NCI-H2081 (cell line): ENCODE results near the gene NTNG1.

Experiments
- DNase-seq, 2 experiments: peaks; one replicate each; lab custom pipeline; 2025; lab: John Stamatoyannopoulos, UW

Gene NTNG1

GRCh38 chr1:107262467-107263286, 121.8 kb downstream of the NTNG1 start:
- DNase-seq = no peak

- DNase-seq = no peak
These were observed 122.6 kb downstream of the NTNG1 start for GRCh38 chr1:107263291-107263915.

DNA sequence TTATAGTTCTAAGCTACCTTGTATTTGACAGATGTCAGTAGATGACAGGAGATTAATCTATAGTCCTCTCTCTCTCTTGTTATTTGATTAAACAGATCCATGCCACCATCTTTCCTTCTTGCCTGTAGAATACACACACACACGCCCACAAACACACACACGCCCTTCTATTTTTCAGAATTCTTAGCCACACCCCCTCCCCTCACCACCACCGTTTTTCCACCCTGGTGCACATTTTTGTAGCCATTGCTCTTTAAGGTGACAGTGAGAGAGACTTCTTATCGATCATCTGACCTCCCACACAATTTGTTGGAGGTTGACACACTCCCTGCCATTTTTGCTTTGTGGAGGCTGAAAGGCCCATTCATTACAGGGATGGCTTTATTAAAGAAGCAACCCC, 123.2 kb downstream of the NTNG1 start:
- DNase-seq = no peak

GRCh38 chr1:107264561-107264960, 123.7 kb downstream of the NTNG1 start:
- no peak for DNase-seq

DNA sequence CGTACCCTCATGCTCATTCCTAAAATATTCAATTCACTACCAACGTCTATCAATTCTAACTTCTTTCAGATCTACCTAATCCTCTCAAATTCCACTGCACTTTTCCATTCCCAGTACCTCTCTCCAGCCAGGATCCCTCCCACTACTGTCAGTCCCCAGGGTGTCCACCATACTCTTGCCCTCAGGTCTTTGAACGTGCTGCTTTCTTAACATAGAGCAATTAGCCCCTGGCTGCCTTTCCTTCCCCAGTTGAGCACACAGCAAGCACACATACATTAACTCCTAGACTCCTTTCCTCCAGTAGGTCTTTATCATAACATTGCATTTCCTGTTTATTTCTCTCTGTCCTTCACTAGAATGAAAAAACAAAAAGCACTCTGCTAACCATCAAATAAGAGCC, 126.7 kb downstream of the NTNG1 start:
- no peak for DNase-seq

DNA sequence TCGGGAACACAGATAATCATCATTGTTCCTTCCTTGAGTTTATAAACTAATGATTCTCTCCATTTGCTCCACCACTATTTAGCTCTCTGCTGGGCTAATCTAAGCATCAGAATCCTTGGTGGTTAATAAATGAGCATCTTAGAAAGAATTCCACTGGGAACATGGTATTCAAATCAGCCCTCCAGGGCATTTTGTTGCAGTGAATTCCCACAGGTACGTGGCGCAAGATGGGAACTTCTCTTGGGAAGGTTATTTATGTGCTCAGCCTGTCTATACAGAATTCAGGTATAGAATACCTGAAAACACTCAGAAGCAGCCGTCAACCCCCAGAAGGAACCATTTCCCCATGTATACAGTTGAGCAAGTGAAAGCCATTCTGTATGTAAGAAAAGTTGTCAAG, 131.5 kb downstream of the NTNG1 start:
- no peak for DNase-seq

DNA sequence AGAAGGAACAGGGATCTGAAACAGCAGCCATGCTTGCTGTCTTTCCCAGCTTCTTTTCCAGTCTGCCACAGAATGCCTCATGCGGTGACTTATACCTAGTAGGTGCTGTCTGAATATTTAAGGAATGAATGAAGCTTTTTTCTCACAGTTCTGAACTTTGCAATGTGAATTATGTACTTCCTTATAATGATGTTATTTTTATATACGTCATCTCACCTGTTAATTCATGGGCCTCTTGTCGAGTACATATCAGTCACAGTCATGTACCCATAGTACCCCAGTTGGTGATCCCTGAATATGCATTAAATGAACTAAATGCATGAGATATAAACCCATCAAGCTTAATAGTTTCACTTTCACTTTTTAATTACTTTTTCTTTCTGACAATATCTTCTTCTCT, 132.7 kb downstream of the NTNG1 start:
- DNase-seq = no peak

- DNase-seq = no peak
These were observed 133.4 kb downstream of the NTNG1 start for GRCh38 chr1:107274227-107274626.

DNA sequence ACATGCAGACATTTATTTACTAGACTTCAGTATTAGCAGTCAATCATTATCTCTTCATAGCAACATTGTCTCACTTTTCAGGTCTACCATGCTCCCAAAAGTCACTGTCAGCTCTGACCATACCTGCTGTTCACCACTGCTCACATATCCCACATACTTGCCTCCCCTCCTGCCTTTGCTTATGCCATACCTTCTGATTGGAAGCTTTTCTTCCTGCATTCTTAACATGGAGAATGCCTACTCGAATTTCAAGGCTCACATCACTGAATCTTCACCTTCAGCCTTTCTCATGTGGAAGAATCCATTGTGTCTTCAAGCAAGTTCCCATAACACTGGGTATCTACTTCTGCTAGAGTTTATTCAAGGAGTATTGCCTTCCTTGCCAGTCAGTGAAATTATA, 135.4 kb downstream of the NTNG1 start:
- no peak for DNase-seq

- DNase-seq = peak in 1 of 2 experiments; percentile 49
These were observed 136.2 kb downstream of the NTNG1 start for GRCh38 chr1:107277022-107277421.

GRCh38 chr1:107286125-107286524, 145.3 kb downstream of the NTNG1 start:
- no peak for DNase-seq

GRCh38 chr1:107291987-107292386, 151.1 kb downstream of the NTNG1 start:
- DNase-seq = no peak

- peak in 1 of 2 experiments; percentile 2 for DNase-seq
These were observed 153.2 kb downstream of the NTNG1 start for GRCh38 chr1:107293901-107294613.

- no peak for DNase-seq
These were observed 153.8 kb downstream of the NTNG1 start for GRCh38 chr1:107294686-107295085.

- no peak for DNase-seq
These were observed 156.8 kb downstream of the NTNG1 start for GRCh38 chr1:107297681-107298080.

DNA sequence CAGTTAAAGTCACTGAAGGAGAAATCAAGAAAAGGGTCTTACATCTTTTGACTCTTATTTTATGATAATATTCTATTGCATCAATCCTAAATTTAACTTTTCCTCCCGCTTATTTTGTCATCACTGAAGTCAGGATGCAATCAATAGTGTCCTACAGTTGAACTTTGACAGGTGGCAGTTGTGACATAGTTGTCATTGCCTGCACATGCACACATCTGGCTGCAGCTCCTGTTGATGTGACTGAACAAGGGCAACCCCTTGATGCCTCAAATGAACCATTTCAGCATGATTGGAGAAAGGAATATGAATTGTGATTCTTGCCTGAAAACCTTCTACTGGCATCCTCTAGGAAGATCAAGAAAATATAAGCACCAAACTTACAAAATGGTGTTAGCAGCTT, 157.7 kb downstream of the NTNG1 start:
- DNase-seq = no peak

DNA sequence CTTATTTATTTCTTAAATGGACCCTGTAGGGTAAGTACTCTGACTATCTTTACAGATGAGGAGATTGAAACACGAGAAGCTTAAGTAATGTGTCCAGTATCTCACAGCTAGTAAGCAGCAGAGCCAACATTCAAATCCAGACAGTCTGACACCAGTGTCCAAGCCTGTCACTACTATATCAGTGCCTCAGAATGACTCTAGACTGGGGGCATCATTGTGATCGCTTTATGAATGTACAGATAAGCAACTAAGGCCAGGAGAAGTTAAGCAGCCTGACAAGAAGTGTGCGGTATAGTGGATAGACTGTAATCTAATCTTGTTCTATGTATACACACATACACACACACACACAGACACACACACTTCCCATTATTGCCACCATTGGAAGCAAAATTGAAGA, 158.7 kb downstream of the NTNG1 start:
- no peak for DNase-seq

GRCh38 chr1:107309962-107310361, 169.1 kb downstream of the NTNG1 start:
- DNase-seq = no peak

DNA sequence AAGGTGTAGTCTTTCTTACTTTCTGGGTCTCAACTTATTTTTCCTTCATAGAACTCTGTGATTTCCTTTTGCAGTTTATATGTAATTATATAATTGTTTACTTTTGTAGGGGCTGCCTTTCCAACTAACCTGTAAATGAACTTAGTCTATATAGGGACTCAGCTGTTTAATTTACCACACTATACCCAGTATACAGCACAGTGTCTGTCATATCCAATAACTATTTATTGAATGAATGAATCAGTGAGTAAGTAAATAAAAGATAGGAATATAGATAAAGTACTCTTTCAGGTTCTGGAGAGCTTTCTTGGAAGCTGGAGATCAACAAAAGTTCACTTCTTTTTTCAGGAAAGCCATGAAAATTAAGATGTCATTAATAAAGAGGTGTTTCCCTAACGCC, 174.8 kb downstream of the NTNG1 start:
- no peak for DNase-seq

- no peak for DNase-seq
These were observed 178.1 kb downstream of the NTNG1 start for GRCh38 chr1:107318932-107319331.

GRCh38 chr1:107323784-107324183, 182.9 kb downstream of the NTNG1 start:
- no peak for DNase-seq

- no peak for DNase-seq
These were observed 186.1 kb downstream of the NTNG1 start for GRCh38 chr1:107326824-107327445.

DNA sequence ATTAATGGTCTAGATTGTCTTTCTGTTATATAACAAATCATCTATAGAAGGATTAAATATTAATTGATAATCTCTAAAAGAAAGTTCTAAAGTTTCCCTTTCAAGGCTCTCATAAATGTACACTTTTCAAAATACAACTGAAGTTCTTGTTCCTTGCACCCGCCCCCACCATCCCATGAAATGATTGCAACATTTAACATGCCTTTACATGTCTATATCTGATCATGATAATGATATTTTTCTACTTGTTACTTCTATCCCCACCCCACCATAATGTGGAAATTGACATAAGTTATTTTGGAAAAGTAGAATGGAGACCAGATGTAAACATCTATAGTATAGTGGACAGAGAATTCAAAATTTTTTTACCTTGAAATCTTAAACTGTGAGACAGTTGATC, 186.6 kb downstream of the NTNG1 start:
- no peak for DNase-seq
